Measurements from ENCODE around the gene NRDC.

The NRDC gene

DNA sequence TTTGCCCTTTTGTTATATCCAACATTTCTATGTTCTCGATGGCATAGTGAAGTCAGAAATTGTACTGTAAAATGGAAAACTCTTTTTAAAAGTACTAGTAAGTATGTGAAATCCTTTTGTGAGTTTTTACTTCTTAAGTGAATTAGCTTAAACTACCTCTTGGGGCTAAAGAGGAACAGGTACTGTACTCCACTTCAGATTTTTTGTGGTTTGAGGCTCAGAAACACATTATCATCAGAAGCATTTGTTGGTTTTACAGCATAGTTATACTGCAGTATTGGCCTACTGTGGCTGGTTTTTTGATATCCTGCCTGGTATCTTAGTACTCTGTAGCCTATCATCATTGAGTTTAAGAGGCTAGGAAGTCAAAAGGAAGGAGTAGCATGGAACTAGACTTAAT is 117.2 kb downstream of the NRDC start:
- no peak for DNase-seq (ENCODE audit: low read depth in 2 of 2)

DNA sequence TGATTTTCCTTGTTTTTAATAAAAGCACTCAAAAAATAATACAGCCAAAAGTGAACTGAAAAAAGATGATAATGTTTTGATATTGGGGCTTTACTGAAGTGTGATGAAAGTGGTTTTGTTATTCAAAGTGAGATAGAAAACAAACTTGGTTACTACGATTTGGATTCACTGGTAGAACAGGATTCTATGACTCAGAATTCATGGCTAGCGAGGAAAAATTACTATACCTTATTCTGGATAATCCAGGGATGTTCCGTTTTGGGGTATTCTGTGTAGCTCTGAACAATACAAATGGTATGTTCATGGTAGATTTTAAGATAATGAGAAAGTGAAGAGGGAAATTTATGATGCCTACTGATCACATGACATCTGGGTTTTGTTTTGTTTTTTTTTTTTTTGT is 117.7 kb downstream of the NRDC start:
- no peak for DNase-seq (ENCODE audit: low read depth in 2 of 2)

DNA sequence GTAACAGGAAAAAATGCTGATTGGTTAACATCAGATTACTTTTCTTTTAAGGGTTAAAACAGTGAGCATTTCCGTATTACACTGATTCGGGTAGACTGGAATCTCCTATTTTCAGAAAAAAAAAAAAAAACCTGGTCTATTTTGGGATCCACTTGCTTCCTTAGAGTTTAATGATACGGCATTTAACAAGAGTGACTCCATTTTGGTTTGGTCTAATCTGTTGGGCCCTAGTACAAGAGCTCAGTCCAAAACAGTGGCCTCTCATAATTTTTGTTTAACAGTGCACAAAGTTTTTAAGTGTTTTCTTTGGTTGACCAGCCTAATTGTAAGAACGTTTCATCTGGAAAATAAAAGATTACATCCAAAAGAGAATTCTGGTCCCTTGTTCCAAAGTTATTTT is 120.2 kb downstream of the NRDC start:
- DNase-seq (ENCODE audit: low read depth in 2 of 2): no peak

DNA sequence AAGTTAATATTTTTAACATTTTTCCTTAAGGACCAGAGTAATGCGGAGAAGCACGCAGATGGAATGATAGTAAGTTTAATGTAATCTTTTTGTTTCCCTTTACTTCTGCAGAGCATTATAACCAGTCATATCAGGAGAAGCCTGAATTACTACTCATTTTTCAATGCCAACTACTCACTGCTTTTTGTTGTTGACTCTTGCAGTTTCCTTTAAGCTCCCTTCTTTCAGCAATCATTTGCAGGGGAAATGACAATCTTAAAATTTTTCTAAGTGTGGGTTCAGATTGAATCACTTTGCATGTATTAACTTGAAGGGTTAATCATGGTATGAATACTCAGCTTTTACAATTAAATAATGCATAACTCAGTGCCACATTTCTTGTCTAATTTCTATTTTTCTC is 122.2 kb downstream of the NRDC start:
- no peak for DNase-seq (ENCODE audit: low read depth in 2 of 2)

DNA sequence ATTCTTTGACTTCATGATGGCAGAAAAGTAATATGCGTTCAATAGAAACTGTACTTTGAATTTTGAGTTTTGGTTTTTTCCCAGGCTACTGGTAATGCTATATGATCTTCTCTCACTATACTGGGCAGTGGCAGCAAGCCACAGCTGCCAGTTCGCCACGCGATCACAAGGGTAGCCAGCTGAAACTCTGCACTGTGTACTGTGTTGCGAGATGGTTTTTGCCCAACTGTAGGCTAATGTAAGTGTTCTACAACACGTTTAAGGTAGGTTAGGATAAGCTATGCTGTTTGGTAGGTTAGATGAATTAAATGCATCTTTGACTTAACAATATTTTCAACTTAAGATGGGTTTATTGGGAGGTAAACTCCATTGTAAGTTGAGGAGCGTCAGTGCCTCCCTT is 123.1 kb downstream of the NRDC start:
- DNase-seq (ENCODE audit: low read depth in 2 of 2): no peak

DNA sequence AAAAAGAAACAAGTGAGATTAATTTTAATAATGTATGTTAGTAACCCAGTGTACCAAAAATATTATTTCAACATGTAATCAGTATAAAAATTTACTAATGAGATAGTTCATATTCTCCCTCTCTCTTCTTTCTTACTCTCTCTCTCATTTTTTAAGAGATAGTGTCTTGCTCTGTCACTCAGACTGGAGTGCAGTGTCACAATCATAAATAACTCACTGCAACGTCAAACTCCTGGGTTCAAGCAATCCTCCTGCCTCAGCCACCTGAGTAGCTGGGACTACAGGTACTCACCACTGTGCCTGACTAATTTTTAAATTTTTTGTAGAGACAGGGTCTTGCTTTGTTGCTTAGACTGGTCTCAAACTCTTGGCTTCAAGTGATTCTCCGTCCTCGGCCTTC is 123.9 kb downstream of the NRDC start:
- no peak for DNase-seq (ENCODE audit: low read depth in 2 of 2)

DNA sequence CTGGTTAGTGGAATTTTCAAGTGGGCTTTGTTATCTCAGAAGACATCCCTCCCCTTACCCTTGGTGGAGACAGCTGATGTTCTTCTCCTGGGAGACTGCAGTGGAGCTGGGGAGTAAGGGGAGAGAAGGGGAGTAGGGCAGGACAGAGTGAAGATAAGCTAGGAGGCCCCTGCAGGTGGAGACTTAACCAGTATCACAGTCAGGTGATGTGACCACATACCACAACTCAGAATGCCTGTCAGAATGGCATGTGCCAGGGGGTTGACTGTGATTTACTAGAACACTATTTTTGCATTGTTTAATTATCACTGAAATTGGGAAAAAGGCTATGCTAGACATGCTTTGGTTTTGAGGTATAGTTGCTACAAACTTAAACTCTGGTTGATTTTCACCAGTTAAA is 124.6 kb downstream of the NRDC start:
- DNase-seq (ENCODE audit: low read depth in 2 of 2): no peak

DNA sequence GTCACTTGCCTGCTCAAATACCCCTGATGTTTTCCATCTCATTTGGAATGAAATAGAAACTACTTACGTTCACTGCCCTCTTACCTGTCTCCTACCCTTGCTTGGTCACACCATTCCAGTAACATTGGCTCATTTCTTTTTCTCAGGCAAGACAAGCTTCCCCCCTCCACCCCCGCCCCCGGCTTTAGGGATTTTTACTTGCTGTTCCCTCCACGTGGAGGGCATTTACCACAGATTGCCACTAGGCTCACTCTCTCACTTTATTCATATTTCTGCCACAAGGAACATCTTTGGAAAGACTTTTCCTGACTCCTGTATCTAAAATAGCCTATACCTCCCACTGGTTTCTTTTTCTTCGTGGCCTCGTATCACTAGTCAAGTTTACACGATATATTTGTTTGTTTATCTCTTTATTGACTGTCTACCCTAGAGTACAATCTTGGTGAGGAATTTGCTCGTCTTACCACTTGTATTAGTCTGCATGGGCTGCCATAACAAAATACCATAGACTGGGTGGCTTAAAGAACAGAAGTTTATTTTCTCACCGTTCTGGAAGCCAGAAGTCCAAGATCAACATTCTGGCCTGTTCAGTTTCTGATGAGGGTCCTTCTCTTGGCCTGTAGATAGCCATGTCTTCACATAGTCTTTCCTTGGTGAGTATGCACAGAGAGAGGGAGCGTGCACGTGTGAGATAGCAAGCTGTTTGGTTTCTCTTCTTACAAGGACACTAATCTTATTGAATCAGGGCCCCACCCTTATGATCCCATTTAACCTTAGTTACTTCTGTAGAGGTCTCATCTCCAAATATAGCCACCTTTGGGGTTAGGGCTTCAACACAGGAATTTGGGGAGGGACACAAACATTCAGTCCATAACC is 126.2 kb downstream of the NRDC start:
- DNase-seq (ENCODE audit: low read depth in 2 of 2): no peak

DNA sequence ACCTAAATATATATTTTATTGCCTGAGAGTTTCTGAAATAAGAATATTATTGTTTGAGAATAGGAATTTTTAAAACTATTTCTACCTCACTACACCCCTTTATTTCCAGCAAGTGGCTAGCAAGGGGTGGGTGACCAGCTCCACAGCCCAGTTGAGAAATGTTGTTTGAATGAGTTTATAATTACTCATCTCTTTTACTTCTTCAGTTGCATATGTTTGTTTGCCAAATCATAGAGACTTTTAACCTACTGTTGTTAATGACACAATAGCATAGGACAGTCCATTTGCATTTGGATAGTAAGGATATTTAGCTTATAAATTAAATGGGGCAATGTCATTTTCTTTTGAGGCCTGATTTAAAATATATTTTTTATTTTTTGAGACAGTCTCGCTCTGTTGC is 127.8 kb downstream of the NRDC start:
- DNase-seq (ENCODE audit: low read depth in 2 of 2): no peak

DNA sequence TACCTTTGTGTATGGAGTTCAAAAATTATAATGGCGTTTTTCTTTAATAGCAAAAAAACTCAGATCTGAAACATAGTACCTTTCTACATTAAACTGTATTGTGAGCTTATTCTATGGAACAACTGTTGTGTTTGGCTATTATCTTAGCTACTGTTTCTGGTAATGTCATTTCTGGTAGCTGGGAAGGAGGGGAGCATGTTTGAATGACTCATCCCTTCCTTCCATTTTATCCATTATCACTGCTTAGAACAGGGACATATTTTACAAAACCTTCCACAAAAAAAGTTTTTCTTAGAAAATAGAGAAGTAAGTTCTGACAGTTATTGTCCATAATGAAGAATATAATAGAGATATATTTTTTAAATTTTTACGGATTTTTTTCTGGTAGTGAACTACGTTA is 128.3 kb downstream of the NRDC start:
- no peak for DNase-seq (ENCODE audit: low read depth in 2 of 2)

DNA sequence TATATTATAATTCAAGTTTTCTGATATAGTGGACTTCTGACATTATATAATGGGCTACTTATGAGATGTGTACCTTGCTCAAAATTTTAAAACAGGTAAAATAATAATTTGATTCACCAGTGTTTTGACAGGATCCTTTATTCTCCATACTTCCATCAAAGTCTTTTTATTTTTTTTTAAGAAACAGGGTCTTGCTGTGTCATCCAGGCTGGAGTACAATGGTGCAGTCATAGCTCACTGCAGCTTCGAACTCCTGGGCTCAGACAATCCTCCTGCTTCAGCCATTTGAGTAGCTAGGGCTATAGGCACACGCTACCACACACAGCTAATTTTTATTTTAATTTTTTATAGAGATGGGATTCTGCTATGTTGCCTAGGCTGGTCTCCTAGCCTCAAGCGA is 129.4 kb downstream of the NRDC start:
- no peak for DNase-seq (ENCODE audit: low read depth in 2 of 2)

DNA sequence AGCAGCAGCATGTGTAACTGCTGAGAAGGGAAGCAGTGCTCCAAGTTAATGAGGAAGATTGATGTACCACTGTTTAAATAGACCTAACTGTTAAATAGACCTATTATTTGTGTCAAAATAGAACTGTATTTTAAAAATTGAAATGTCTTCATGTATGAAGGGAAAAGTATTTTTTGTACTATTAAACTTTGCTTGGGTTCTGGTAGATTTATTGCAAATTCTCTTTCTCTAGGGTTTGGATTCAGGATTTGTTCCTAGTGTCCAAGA is 133.3 kb downstream of the NRDC start:
- no peak for DNase-seq (ENCODE audit: low read depth in 2 of 2)

DNA sequence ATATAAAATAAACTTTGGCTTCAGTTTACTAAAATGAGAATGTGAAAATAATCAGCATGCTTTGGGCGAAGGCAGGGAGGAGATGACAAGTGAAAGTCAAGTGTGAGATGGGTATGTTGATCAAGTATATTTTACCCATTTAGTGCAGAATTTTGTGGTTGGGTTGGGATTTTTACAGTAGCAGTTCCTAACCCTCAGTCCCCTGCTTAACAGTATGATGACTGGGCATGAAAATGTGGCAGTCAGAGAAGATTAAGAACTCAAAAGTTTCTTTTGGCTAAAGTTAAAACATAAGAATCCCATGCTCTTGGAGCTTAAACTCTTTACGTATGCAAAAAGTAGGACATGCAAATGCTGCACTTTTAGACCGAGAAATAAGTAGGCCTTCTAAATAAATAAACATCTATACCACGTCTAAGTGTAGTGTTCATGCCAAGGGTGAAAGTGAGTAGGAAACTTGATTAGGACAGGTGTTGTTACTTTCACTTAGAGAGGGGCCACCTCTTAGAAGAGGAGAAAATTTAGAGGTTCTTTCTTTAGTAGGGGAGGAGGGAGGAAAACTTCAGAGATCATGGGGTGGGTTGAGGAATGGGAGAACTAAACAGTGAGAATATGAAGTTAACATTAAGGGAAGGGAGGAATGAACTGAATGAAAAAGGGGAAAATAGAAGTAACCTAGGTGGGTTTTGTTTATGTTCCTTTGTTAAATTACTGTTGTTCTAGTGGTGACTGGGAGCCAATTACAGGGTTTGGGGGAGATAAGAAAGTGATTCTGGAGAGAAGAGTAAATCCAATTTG is 133.8 kb downstream of the NRDC start:
- DNase-seq (ENCODE audit: low read depth in 2 of 2): no peak

DNA sequence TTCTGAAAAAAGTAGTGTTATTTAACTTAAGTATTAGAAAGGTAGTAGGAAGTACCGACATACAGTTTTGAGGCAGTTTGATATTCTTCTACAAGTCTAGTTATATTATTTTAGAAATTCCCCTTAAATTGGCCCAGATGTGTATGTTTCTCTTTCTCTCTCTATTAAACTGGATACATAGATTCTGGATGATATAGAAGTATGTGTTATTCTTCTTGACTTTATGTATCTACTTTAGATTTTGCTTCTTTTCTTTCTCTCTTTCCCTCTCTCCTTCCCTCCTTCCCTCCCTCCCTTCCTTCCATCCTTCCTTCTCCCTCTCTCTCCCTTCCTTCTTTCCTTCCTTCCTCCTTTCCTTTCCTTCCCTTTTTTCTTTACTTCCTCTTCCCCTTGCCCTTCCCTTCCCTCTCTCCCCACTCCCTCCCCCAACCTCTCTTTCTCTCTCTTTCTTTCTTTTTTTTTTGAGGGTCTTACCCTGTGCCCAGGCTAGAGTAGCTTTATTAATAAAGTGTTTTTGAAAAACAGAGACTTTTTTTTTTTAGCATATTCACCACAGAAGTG is 137.3 kb downstream of the NRDC start:
- DNase-seq (ENCODE audit: low read depth in 2 of 2): no peak

DNA sequence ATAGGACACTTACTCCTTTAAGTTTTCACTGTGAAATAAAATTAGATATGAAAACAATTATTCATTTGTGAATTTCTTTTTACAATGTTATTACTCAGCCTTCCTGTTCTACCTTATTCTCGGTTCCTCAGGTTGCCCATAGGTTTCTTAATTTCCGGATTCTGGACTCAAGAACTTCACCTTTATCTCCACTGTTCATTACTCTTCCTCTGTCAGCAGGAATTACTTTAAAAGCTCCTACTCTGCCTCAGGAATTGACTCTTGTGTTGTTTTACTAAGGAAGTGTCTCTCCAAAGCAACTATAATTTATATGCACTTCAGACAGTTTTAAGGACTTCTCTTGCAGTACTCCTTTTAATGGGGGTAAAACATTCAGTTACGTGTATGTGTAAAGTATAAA is 137.9 kb downstream of the NRDC start:
- DNase-seq (ENCODE audit: low read depth in 2 of 2): no peak

Data from stimulated activated CD4-positive, alpha-beta T cell treated with anti-CD3 and anti-CD28 coated beads, Interleukin-15, amount 100 ng/mL, for 48 hours (primary cell).